HL-60 (cell line): ENCODE results near the gene COL4A2.

Experiments
- DNase-seq, 2 experiments: peaks; one replicate each; pipeline ENCODE4 v3.0.0-alpha.2; 2010 to 2020; ENCODE audit warnings: low read depth in 1 of 2, low spot score in 1 of 2
- H3K27ac ChIP-seq: fragments of 250-450 bp; sonication (Bioruptor Pico); replicated peaks from 2 replicates; pipeline ENCODE4 v1.5.1; 2020; ENCODE audit warnings: mild to moderate bottlenecking, moderate library complexity
- H3K27me3 ChIP-seq: fragments of 250-450 bp; sonication (Bioruptor Pico); 2 replicates; pipeline ENCODE4 v1.5.1; 2021; ENCODE audit warnings: mild to moderate bottlenecking, moderate library complexity; ENCODE audit not compliant: insufficient read depth, poor library complexity, severe bottlenecking
- H3K4me3 ChIP-seq: replicated peaks from 2 replicates; pipeline ENCODE4 v1.5.1; 2011; ENCODE audit warnings: mild to moderate bottlenecking, control low read depth, low read length; ENCODE audit not compliant: insufficient read depth
- GABPA ChIP-seq: IDR thresholded peaks from 2 replicates; pipeline ENCODE4 v1.6.1; 2012; ENCODE audit warnings: low read depth
- POLR2AphosphoS5 ChIP-seq: IDR thresholded peaks from 2 replicates; pipeline ENCODE4 v1.6.1; 2012; ENCODE audit warnings: low read depth
- SPI1 ChIP-seq: IDR thresholded peaks from 2 replicates; pipeline ENCODE4 v1.6.1; 2012; ENCODE audit warnings: low read depth, mild to moderate bottlenecking, borderline replicate concordance
- TF ChIP-seq, protein P1 (sequence below): IDR thresholded peaks from one replicate; pipeline ENCODE4 v1.5.1; 2011; ENCODE audit warnings: low read length, control low read depth, inconsistent platforms; ENCODE audit not compliant: insufficient read depth
- TF ChIP-seq, protein P2 (sequence below): IDR thresholded peaks from 2 replicates; pipeline ENCODE4 v1.6.1; 2012; ENCODE audit warnings: low read depth; ENCODE audit not compliant: insufficient replicate concordance

COL4A2 gene

DNA sequence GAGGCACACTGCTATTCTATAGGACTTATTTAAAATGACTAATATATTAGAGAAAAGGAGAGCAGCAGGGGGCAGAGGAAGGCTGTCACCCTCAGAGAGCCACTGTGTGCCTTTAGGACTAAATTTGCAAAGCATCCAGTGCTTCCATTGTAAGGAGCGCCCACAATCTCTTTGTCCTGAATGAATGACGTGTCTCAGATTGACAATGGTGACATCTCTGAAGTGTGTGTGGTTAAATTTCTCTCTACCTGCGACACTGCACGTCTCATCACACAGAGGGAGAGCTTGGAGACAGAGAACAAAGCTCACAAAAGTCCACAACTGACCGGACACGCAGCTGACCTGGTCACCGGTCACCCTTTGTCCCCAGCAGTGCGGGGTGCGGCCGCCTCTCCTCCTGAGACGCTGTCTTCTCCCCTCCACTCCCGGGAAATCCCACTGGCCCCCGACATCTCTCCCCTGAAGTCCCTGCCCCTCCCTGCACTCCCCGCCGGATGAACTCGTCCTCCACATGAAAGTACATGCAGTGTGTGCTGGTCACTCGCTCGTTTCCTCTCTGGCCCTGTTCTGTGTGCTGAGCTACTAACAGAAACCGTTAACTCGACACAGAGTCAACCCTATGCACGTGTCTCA lies 147.3 kb downstream of the COL4A2 start:
- H3K27me3 ChIP-seq: no peaks in the 10 kb centered on the region
- no peak for DNase-seq
- TF ChIP-seq SPI1 (no peak), GABPA (no peak)
- no peak overlapping the region for H3K4me3 ChIP-seq
- no peak overlapping the region for H3K27ac ChIP-seq

DNA sequence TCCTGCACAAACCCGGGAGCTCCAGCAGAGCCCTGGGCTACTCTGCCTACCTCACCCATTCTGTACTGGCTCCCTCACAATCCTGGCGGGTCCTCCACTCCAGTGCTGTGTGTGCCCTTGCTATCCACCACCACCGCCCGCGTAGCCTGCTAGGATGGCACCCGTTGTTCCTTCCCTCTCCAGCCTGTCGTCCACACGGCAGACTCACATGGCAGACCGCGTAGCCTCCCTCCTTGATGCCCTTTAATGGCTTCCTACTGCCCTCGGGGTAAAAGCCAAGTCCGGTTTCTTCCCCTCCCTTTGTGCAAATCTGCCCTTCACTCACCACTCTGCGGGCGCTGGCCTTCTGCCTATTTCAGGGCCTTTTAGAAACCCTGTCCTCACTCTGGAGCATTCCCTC lies 147.9 kb downstream of the COL4A2 start:
- Histone ChIP-seq H3K4me3 (no peak overlapping the region), H3K27ac (no peak overlapping the region), H3K27me3 (no peaks in the 10 kb centered on the region)
- TF ChIP-seq, protein P1, sequence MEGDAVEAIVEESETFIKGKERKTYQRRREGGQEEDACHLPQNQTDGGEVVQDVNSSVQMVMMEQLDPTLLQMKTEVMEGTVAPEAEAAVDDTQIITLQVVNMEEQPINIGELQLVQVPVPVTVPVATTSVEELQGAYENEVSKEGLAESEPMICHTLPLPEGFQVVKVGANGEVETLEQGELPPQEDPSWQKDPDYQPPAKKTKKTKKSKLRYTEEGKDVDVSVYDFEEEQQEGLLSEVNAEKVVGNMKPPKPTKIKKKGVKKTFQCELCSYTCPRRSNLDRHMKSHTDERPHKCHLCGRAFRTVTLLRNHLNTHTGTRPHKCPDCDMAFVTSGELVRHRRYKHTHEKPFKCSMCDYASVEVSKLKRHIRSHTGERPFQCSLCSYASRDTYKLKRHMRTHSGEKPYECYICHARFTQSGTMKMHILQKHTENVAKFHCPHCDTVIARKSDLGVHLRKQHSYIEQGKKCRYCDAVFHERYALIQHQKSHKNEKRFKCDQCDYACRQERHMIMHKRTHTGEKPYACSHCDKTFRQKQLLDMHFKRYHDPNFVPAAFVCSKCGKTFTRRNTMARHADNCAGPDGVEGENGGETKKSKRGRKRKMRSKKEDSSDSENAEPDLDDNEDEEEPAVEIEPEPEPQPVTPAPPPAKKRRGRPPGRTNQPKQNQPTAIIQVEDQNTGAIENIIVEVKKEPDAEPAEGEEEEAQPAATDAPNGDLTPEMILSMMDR: no peak
- TF ChIP-seq POLR2AphosphoS5 (no peak), GABPA (no peak), SPI1 (no peak)
- TF ChIP-seq, protein P2, sequence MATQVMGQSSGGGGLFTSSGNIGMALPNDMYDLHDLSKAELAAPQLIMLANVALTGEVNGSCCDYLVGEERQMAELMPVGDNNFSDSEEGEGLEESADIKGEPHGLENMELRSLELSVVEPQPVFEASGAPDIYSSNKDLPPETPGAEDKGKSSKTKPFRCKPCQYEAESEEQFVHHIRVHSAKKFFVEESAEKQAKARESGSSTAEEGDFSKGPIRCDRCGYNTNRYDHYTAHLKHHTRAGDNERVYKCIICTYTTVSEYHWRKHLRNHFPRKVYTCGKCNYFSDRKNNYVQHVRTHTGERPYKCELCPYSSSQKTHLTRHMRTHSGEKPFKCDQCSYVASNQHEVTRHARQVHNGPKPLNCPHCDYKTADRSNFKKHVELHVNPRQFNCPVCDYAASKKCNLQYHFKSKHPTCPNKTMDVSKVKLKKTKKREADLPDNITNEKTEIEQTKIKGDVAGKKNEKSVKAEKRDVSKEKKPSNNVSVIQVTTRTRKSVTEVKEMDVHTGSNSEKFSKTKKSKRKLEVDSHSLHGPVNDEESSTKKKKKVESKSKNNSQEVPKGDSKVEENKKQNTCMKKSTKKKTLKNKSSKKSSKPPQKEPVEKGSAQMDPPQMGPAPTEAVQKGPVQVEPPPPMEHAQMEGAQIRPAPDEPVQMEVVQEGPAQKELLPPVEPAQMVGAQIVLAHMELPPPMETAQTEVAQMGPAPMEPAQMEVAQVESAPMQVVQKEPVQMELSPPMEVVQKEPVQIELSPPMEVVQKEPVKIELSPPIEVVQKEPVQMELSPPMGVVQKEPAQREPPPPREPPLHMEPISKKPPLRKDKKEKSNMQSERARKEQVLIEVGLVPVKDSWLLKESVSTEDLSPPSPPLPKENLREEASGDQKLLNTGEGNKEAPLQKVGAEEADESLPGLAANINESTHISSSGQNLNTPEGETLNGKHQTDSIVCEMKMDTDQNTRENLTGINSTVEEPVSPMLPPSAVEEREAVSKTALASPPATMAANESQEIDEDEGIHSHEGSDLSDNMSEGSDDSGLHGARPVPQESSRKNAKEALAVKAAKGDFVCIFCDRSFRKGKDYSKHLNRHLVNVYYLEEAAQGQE: no peak
- no peak for DNase-seq

DNA sequence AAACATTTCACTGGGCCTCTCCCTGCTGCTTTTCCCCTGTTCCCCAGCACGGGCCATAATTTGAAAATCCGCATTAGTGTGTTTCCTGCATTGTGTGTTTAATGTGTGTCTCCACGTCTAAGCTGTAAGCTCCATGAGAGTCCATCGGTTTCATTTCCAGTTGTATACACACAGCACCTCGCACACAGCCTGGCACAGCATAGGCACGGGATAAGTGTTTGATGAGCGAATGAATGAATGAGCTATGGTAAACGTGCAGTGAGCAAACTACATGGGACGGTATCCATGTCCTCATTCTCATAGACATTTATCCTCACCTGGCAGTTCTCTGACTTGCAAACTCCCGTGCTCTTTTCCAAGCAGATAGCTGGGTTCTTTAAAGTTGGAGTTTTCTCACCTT lies 148.4 kb downstream of the COL4A2 start:
- no peak overlapping the region for H3K4me3 ChIP-seq
- TF ChIP-seq, protein P2: no peak
- TF ChIP-seq, protein P1: no peak
- no peak for TF ChIP-seq SPI1
- TF ChIP-seq POLR2AphosphoS5: no peak
- no peak for TF ChIP-seq GABPA
- H3K27me3 ChIP-seq: no peaks in the 10 kb centered on the region
- no peak overlapping the region for H3K27ac ChIP-seq
- no peak for DNase-seq

DNA sequence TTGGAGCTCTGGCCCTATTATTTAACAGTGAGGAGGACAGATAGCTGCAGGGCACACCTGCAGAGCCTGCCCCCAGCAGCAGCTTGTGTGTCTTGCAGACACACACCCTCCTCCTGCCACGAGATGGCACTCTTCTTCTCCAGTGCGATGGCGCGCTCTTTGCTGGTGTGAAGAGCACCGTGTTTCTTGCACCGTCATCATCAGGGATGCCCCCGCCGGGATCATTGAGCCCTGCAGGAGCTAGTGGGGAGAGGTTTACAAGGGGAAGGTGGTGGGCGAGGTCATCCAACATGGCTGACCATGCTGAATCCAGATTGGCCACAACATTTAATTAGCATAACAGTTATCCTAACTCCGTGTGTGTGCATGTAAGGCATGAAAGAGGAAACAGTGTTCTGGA lies 148.9 kb downstream of the COL4A2 start:
- H3K27me3 ChIP-seq: no peaks in the 10 kb centered on the region
- DNase-seq: peak; percentile 68 to 88
- no peak overlapping the region for H3K4me3 ChIP-seq
- TF ChIP-seq, protein P1: peak; percentile 91
- TF ChIP-seq, protein P2: no peak
- no peak overlapping the region for H3K27ac ChIP-seq
